ENCODE results near the gene PYGO2. TPM values are rescaled to one million over a fixed set of nuclear protein-coding genes. Genes with fewer than 3 reads are reported as not detected.
A peak's percentile ranks its signal among the peaks of the same experiment; 100 is the strongest.

PYGO2 gene
- total and polyA plus RNA-seq, 2 of the 8 experiments (the other 6 are each of a cell fraction or from before 2014, with no cell fraction given): 31.0 to 31.6 TPM

DNA sequence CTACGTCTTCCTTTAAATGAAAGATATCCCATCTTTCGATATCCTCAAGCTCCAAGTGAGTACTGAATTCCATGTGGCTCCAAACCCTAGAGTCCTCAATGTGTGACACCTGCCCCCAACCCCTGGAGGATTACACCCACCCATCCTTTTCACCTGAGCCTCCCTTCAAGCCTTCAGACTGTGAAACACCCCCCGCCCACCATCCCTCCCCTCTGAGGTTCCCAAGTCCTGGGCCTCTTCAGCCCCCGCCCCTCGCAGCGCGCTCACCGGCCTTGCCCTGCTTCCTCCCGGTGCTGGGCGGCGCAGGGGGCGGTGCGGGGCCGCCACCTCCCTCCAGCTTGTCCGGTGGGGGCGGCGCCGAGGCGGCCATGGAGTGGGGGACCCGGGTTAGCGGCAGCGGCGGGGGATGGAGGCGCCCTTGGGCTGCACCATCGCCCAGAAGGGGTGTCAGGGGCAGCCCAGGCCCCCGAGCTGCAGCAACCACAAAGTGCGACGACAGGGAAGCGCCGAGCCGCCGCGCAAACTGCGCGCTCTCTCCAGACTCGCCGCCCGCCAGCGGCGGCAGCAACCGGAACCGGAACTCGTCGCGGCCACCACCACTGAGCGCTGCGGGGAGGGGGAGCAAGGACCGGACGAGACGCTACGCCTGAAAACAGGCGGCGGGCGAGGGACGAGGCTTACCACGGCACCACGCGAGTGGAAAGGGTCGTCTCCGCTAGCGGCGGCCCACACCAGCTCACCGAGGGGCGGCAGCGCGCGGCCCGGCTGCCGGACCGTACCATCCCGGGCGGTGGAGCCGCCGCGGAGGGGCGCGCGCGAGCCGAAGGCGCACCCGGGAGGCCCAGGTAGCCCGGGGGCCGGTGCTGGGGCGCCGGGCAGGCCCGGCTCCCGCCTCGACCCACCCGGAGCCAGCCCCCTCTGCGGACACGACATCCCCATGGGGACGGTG, at the start of gene PYGO2 (continued):
- TF ChIP-seq, protein P1, sequence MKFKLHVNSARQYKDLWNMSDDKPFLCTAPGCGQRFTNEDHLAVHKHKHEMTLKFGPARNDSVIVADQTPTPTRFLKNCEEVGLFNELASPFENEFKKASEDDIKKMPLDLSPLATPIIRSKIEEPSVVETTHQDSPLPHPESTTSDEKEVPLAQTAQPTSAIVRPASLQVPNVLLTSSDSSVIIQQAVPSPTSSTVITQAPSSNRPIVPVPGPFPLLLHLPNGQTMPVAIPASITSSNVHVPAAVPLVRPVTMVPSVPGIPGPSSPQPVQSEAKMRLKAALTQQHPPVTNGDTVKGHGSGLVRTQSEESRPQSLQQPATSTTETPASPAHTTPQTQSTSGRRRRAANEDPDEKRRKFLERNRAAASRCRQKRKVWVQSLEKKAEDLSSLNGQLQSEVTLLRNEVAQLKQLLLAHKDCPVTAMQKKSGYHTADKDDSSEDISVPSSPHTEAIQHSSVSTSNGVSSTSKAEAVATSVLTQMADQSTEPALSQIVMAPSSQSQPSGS (IDR thresholded peaks at IDR 0.05; ENCODE audit: low read length): no peak
- TF ChIP-seq, protein P2, sequence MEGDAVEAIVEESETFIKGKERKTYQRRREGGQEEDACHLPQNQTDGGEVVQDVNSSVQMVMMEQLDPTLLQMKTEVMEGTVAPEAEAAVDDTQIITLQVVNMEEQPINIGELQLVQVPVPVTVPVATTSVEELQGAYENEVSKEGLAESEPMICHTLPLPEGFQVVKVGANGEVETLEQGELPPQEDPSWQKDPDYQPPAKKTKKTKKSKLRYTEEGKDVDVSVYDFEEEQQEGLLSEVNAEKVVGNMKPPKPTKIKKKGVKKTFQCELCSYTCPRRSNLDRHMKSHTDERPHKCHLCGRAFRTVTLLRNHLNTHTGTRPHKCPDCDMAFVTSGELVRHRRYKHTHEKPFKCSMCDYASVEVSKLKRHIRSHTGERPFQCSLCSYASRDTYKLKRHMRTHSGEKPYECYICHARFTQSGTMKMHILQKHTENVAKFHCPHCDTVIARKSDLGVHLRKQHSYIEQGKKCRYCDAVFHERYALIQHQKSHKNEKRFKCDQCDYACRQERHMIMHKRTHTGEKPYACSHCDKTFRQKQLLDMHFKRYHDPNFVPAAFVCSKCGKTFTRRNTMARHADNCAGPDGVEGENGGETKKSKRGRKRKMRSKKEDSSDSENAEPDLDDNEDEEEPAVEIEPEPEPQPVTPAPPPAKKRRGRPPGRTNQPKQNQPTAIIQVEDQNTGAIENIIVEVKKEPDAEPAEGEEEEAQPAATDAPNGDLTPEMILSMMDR (IDR thresholded peaks at IDR 0.05; ENCODE audit: control extremely low read depth in 1 of 3, insufficient read depth in 1 of 3, low read depth in 1 of 3, low read length in 3 of 3): peak; percentile 37 to 55 (median 53)
- TF ChIP-seq CEBPB (IDR thresholded peaks at IDR 0.05; ENCODE audit: low read depth, low read length) (no peak), TBP (IDR thresholded peaks at IDR 0.05; ENCODE audit: low read depth, low read length) (peak; percentile 42; the same call in 1 of the 2 replicates), SRF (IDR thresholded peaks at IDR 0.05; ENCODE audit: low read depth, low read length) (no peak), RFX5 (IDR thresholded peaks at IDR 0.05; ENCODE audit: borderline replicate concordance, low read depth, low read length) (no peak), ZNF274 (IDR thresholded peaks at IDR 0.05; ENCODE audit: borderline replicate concordance, extremely low read depth, low read length) (no peak), BACH1 (IDR thresholded peaks at IDR 0.05; ENCODE audit: low read length) (peak; percentile 22; the same call in 1 of the 2 replicates), TAF7 (optimal IDR thresholded peaks at IDR 0.05; ENCODE audit: borderline replicate concordance, low read depth, low read length) (peak; percentile 83), BCL11A (IDR thresholded peaks at IDR 0.05; ENCODE audit: low read depth in 2 of 2, low read length in 2 of 2) (no peak), GTF2F1 (IDR thresholded peaks at IDR 0.05; ENCODE audit: borderline replicate concordance, low read depth, low read length) (no peak), CBX5 (IDR thresholded peaks at IDR 0.05; ENCODE audit: low read depth, low read length) (no peak), GABPA (IDR thresholded peaks at IDR 0.05; ENCODE audit: borderline replicate concordance, insufficient read depth, low read length) (peak; percentile 88), CHD1 (IDR thresholded peaks at IDR 0.05; ENCODE audit: low read depth, low read length) (no peak)
- TF ChIP-seq, protein P3, sequence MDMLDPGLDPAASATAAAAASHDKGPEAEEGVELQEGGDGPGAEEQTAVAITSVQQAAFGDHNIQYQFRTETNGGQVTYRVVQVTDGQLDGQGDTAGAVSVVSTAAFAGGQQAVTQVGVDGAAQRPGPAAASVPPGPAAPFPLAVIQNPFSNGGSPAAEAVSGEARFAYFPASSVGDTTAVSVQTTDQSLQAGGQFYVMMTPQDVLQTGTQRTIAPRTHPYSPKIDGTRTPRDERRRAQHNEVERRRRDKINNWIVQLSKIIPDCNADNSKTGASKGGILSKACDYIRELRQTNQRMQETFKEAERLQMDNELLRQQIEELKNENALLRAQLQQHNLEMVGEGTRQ (IDR thresholded peaks at IDR 0.05; ENCODE audit: low read length): no peak
- TF ChIP-seq, protein P4, sequence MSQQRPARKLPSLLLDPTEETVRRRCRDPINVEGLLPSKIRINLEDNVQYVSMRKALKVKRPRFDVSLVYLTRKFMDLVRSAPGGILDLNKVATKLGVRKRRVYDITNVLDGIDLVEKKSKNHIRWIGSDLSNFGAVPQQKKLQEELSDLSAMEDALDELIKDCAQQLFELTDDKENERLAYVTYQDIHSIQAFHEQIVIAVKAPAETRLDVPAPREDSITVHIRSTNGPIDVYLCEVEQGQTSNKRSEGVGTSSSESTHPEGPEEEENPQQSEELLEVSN (IDR thresholded peaks at IDR 0.05): peak; percentile 46; the same call in 1 of the 2 replicates

All from H1 (cell line).